AML-193 (cell line): Measurements from ENCODE around the gene TMEM225B.
"Not testable (repeated sequence)": the region's sequence is repeated elsewhere in the genome, so short reads cannot be mapped to it uniquely, and the experiment has no call there.

Experiments
- DNase-seq, 2 experiments: peaks; one replicate each; lab custom pipeline; 2025; lab: John Stamatoyannopoulos, UW

The TMEM225B gene

DNA sequence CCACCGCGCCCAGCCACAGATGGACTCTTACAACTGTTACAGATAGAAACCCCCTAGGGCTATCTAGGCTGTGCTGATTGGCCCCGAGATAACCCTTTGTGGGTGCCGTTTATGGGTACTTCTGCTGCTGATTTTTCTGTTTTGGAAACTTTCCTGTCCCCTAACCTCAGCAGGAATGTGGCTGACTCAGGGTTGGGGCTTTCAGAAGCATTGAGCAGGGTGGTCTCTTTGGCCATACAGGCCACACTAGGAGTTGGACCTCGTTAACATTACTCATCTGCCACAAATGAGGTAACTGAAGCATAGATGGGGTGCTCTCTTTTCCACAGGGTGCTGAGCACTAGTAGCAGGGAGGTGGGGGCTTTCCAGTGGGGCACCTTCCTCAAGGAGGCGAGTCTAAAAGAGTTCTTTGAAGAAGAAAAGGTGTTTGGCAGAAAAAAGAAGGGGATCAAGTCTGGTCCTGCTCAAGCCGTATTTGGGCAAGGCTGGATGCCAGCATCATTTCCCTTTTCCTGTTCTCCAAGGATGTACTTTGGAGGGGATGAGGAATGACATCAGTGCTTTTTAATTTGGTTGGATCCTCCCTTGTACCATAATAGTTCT is 25.1 kb downstream of the TMEM225B start:
- no peak for DNase-seq

DNA sequence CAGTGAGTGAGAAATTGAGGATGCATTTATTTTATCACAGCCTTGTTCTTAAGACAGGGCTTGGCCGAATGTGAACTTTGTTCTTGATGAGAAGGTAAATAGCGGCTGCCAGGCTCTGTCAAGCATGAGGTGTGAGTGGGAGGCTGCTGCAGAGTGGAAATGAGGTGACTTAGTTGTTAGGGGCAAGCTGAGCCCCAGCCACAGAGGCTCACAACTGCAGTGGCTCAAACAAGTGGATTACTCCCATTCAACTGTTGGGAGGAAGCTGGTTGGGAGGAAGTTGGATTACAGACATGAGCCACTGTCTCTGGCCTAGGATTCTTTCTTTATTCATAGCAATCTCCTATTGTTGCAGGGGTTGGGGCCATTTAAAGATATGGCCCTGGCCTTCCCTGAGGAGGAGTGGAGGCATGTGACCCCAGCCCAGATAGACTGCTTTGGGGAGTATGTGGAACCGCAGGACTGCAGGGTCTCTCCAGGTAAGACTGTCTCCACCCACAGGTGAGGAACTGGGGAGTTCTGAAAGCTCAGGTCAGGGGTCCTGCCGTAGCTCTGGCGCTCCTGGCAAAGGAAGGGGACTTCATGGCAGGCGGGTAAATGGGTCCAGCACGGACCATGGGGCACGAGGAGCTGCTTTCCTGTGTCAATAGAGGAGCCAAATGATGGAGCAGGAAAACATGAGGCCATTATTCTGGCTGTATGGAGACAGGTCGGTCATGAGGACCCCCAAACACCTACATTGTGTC is 25.8 kb downstream of the TMEM225B start:
- DNase-seq = no peak

DNA sequence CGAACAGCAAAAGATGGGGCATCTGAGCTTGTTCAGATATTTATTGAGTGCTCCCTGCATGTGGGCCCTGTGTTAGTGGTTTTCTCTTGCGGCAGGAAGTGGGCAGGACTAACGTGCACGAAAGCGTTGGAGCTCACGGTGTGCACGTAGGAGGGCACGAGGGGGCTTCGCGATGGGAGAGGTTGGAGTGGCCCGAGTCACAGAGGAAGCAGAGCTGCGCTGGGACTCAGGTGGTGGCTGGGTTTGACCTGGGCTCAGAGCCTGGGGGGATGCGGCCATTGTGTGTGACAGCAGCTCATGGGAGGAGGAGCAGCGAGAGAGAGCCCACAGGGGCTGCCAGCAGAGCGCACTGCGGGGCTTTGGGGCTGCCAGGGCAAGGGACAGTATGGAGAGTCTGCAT is 26.4 kb downstream of the TMEM225B start:
- no peak for DNase-seq

DNA sequence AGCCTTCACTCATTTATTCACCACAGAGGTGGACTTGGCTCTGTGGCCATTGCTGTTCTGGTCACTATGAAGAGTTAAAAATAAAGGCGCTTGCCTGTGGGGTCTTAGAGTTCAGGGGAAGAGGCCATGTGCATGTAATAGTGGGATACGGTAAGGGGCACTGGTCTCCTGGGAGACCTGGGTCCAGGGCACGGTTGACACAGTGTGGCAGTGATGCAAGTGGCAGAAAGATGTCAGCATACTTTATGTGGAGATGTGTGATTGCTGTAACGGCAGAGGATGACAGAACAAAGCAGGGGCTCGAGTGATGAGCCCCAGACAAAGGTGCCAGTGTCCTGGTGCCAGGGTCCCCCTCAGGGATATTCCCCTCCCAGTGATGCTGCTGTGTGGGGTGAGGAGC is 27.3 kb downstream of the TMEM225B start:
- DNase-seq = no peak

DNA sequence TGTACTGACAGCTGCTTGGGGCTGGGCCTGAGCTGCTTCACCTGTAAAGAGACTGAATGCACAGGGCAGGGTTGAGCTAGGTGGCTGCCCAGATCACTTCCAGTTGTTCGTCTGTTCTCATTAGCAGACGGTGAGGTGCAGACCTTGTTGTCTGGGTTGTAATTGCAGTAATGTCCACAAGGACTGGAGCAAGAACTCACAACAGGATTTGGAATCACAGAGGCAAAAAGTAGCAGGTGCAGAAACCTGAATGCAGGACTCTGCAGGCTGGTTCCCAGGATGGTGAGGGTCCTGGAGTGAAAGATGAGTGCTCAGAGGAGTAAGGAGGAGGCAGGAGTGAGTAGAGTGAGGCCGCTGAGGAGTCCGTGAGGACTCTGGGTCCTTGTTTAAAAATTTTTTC is 27.9 kb downstream of the TMEM225B start:
- no peak for DNase-seq

DNA sequence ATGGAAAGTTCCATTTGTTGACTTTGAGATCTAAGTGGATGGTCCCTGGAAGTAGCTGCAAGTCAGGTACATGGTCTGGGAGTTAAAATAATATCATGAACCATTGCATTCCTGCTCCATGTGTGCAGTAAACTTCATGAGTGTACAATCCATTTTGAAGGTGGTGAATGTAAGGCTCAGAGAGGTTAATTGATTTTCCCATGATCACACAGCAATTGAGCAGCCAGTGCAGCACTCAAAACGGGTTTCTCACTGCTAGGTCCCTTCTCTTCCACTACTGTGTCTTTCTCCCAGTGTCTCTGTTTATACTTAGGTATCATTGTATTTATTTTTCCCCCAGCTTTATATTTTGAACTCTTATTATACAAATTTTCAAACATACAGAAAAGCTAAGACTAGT is 28.6 kb downstream of the TMEM225B start:
- DNase-seq = no peak

DNA sequence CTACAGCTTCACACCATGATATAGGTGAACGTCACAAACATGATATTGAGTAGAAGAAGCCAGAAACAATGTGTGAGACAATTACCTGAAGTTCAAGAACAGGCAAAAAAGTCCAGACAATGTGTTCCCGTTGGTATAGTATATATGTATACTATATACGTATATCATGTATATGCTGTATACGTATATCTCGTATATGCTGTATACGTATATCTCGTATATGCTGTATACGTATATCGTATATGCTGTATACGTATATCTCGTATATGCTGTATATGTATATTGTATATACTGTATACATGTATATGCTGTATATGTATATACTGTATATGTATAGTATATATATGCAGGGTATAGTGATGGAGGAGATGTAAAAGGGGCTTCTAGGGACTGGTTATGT is 29.4 kb downstream of the TMEM225B start:
- DNase-seq = no peak

DNA sequence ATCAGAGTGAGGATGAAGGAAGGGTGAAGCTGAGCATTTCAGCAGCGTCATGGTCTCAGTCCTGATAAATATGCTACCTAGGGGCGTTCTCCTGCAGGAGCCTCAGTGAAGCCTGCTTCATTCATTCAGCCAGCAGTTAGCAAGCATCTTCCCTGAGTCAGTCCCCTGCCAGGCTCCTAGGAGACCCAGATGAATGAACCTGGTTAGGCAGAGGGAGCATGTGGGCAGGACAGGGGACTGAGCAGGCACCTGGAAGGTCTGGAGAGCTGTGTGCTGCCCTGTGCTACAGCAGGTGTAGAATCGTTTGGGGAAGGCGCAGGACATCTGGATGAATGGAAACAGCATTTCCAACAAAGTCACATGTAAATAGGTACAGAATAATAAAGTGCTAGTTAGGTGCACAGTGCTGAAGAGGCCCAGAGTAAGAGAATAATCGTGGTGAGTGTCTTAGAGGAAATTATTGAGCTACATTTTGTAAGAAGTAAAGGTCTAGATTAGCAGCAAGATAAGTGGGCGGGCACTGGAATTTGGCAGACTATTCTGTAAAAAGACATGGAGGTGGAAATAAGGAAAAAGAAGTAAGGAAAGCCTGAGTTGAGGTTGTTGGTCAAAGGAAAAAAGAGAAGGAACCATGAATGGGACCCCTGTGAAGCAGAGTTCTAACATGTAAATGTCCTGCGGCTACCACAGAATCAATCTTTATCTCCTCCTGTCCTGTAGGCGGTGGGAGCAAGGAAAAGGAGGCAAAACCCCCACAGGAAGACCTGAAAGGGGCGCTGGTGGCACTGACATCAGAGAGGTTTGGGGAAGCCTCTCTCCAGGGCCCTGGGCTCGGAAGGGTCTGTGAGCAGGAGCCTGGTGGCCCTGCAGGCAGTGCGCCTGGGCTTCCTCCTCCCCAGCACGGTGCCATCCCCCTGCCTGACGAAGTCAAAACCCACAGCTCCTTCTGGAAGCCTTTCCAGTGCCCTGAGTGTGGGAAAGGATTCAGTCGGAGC is 30.7 kb downstream of the TMEM225B start:
- DNase-seq = no peak

DNA sequence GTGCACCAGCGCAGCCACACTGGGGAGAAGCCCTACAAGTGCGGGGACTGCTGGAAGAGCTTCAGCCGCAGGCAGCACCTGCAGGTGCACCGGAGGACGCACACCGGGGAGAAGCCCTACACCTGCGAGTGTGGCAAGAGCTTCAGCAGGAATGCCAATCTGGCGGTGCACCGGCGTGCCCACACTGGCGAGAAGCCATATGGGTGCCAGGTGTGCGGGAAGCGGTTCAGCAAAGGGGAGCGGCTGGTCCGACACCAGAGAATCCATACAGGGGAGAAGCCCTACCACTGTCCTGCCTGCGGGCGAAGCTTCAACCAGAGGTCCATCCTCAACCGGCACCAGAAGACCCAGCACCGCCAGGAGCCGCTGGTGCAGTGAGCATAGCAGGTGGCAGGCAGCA is 31.6 kb downstream of the TMEM225B start:
- DNase-seq = no peak

DNA sequence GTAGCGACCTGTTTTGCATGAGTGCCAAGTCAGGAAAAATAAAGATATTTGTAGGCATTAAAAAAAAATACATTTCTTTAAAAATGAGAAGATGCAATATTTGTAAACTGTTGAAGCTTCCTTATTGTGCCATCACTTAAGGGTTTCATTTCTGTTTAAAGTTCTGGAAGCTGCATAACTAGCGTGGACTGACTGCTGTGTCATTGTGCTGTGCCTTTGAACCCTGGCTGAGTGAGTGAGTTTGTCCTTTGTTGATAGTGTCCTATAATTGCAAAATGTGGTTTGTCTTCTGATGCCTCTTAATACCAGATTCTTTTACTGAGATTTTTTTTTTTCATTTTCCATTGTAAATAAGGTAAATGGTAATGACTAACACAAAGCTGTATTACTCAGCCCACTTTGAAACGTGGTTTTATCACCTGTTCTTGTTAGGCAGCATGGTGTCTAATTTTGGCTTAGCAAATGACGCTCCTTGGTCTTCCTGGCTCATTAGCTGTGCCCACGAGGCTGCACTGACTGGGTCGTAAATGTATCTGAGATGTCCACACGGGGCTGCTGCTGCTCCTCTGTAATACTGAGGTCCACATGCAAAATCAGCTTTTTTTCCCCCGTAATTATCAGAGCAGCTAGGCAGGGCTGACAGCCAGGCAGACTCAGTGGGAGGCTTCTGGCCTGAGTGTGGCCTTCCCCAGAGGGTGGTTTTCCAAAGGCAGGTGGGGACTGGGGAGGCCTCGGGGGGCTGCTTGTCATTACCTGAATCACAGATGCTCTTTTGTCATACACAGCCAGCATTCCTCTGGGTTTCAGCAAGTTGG is 33.4 kb downstream of the TMEM225B start:
- no peak for DNase-seq

DNA sequence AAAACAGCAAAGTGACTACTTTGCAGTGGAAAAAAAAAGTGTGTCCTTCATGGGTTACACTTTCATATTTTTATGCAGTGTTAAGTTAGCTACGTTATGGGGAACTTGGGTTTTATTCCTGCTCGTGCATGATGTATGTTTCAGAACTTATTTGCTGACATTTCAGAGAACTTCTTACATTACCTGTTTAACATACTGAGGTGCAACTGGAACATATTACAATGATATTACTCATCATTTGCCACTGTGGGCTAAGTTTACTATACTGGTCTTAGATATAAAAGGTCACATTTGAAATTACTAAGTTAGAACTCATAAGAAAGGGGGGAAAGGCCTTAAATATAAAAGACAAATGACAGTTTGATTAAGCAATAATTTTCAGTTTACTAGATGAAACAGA is 39.3 kb downstream of the TMEM225B start:
- DNase-seq = not testable (repeated sequence)

DNA sequence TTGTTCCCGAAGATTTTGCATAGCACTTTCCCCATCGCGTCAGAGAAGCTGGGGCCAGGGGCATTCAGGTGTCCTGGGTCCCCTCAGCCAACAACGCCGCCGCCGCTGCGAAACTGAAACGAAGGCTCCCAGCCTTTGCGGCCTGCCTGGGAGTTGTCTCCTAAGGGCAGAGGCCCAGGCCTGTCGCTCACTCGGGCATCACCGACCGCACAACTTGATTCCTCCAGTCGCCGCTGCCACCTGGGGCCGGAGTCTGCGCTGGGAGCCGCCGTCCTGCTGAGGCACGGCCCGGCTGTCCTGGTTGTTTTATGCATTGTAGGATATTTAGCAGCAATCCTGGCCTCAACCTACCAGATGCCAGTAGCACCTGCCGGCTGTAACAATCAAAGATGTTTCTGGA is 40.7 kb downstream of the TMEM225B start:
- DNase-seq = no peak

DNA sequence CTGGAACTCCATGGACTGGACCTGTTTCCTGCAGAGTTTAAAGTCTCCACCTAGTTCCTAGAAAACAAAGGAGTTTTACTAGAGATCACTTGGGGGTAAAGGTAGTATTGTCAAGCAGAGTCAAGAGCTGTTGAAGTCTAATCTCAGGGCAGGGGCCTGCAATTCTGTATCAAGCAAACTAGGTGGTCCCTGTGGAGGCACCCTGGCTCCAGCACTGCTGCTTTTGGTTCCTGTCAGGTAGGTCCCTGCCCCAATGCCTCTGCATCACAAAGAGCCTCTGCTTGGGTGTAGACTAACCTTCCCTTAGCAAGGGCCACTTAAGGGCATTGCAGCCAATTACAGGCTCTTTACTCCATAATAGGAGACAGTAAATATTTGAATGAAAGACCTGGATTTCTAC is 41.2 kb downstream of the TMEM225B start:
- no peak for DNase-seq

DNA sequence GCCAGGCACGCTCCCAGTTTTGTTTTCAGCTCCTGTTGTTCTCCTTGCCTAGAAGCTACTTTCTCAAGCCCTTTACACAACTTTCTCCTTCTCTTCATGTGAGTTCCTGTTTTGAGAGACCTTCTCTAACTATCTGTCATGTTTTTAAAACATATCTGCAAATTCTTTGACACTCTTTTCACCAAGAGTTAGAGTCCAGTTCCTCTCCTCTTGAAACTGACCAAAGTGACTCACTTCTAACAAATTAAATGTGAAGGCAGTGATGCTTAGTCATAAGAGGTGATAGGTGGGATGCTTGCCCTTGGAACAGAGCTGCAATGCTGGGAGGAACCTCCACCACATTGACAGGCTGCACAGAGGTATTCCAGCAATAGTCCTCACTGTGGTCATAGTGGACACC is 44.0 kb downstream of the TMEM225B start:
- DNase-seq = no peak

DNA sequence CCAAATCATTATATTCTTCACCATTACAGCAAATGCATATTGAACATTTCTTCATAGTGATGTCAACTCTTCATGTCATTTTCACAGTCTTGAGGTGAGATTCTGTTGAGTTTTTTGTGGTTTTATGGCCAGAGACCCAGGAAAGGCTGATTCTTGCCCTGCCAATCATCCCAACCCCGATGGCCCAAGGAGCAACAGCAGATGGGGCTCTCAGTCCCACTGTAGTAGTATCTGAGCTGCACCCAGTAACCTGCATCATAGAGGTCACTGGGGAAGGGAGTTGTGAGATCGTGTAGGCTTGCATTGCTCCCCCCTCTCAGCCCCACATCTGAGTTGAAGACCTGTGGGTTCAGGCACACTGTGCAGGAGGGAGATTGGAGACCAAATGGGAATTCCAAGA is 45.4 kb downstream of the TMEM225B start:
- no peak for DNase-seq

DNA sequence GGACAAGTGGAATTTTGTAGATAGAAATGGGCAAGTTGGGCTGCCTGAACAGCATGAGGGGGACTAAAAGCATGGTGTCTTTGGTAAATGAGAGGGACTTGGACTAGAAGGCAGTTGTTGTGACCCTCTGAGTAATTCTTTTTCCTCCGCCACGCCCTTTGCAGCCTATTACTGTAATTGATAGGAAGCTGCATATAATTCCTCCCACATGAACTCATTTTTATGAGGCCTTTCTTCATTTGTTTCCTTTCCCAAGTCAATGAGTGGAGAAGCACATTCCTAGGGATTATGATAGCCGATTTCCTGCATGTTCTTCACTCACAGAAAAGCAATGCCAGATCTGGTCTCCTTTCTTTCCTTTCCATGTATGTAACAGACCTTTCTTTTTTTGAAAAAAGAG is 46.4 kb downstream of the TMEM225B start:
- no peak for DNase-seq

DNA sequence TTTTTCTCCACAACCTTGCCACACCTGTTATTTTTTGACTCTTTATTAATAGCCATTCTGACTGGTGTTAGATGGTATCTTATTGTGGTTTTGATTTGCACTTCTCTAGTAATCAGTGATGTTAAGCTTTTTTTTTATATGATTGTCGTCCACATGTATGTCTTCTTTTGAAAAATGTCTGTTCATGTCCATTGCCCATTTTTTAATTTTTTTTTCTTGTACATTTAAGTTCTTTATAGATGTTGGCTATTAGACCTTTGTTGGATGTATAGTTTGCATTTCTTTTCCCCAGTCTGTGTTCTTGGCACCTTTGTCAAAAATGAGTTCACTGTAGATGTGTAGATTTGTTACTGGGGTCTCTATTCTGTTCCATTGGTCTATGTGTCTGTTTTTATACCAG is 47.5 kb downstream of the TMEM225B start:
- no peak for DNase-seq

DNA sequence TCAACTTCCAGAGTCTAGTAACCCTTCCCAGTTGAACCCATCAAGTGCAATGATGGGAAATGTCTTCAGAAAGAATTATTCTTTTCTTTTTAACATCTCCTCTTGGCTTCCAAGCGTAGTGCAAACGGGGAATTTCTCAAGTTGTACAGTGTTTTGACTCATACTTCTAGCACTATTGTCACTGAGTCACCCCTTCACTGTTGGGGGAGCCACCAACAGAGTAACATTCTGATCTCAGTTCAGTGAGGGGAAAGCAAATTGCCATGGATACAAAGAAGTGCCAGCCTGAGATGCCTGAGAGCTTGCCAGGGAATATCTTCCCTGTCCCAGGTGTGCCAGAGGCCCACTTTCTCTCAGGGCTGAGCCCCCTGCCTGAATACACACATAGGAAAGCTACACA is 50.8 kb downstream of the TMEM225B start:
- no peak for DNase-seq

DNA sequence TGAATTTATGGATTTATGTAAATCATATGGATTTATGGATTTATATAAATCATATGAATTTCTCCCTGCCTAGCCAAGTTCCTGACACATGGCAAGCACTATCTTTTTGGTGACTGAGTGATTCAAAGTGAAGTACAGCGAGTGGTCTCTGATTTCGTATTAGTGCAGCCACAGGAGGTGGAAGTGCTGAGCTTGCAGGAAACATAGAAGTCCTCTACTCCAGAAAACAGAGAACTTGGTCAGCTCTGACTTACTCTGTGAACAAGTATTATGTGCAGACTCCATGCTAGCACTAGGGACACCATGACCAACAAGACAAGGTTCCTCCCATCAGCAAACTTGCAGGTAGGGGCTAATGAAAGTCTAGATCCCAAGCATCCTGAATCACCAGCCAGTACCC is 53.2 kb downstream of the TMEM225B start:
- no peak for DNase-seq

DNA sequence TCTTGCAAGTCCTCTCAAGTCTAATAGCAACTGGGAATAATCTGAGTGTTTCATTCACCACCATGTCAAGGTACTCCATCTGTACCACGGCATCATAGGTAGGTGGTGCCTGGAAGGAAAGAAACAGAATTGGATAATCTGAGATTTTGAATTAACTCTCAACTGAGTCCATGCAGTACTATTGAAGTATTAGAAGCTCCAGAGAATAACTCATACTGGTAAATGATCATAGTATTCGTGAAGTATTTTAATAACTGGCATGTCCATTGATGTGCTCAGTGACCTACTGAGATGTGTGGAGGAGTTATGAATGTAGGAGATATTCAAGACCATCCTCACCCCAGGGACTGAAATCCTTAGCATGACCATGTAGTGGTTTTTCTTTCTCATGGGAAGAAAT is 54.6 kb downstream of the TMEM225B start:
- no peak for DNase-seq

DNA sequence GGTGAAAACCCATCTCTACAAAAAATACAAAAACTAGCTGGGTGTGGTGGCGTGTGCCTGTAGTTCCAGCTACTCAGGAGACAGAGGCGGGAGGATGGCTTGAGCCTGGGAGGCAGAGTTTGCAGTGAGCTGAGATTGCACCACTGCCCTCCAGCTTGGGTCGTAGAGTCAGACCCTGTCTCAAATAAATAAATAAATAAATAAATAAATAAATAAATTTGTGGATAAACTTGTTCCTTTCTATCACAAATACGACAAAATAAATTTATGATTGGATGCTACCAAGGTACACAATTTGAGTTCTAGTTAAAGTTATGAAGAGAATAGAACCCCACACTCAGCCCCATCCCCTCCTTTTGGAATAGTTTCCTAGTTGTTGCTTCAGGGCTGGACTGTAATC is 55.2 kb downstream of the TMEM225B start:
- DNase-seq = not testable (repeated sequence)

DNA sequence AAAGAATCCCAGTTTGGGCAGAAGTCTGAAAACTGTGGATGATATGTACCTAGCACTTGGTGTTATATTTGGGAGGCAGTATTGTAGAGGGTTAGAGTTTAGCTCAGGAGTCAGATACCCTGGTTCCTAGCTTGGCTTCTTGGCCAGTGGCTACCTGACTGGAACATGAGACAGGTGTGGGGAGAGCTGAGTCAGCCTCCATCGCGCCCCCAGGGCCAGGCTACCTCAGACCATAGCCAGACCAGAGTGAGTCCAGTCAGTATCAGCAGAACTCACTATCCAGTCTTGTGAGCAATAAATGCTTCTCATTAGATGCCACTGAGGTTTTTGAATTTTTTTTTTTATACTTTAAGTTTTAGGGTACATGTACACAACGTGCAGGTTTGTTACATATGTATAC is 55.7 kb downstream of the TMEM225B start:
- no peak for DNase-seq
